Endothelial cell of umbilical vein (primary cell): ENCODE measurements around the gene ARRDC1. TPM values are rescaled to one million over a fixed set of nuclear protein-coding genes. Genes with fewer than 3 reads are reported as not detected.

ENCODE experiments used
- BruUV-seq: library from RNA; stranded (reverse); fragments of 400-500 nt; replicated peaks from 2 replicates; lab custom pipeline; 2021; lab: Mats Ljungman, UMichigan
- CTCF ChIA-PET: fragments of 300-600, 350-600 bp; sonication (Branson Sonifier 250); formaldehyde crosslinking; loops from one replicate; lab custom pipeline; 2021; ENCODE audit warnings: antibody characterized with exemption, inconsistent platforms; lab: Charles Lee
- POLR2A ChIA-PET: fragments of 300-600, 350-600 bp; sonication (Branson Sonifier 250); formaldehyde crosslinking; loops from one replicate; lab custom pipeline; 2021; ENCODE audit warnings: antibody characterized with exemption, inconsistent platforms; lab: Charles Lee
- DNase-seq: peaks from one replicate; pipeline ENCODE4 v3.0.0-alpha.2; 2011; ENCODE audit warnings: low read depth, low spot score
- FAIRE-seq: peaks from 2 replicates; lab custom pipeline; 2011; peaks lifted over from hg19 to GRCh38; lab: Jason Lieb, UNC
- H2AFZ ChIP-seq: 2 replicates; pipeline ENCODE4 v1.6.0; 2012; ENCODE audit warnings: low read depth, low read length, control low read depth, inconsistent platforms
- H3K27ac ChIP-seq: 2 replicates; pipeline ENCODE4 v1.5.1; 2011; ENCODE audit warnings: low read depth, mild to moderate bottlenecking, control low read depth, low read length, moderate library complexity; ENCODE audit not compliant: insufficient read depth
- H3K27me3 ChIP-seq, 2 experiments: 2 replicates each; pipeline versions ENCODE4 v1.6.0 to v1.6.1; 2011; ENCODE audit warnings: low read length in 2 of 2, mixed read lengths in 1 of 2; ENCODE audit not compliant: control insufficient read depth in 2 of 2, insufficient read depth in 2 of 2
- H3K36me3 ChIP-seq, 2 experiments: 2 replicates in 1 of 2; 3 replicates in 1 of 2; pipeline ENCODE4 v1.5.1; 2011; ENCODE audit warnings: low read length in 2 of 2, mild to moderate bottlenecking in 1 of 2, moderate library complexity in 1 of 2; ENCODE audit not compliant: control insufficient read depth in 2 of 2, insufficient read depth in 2 of 2; ENCODE audit errors: extremely low read depth in 1 of 2
- H3K4me1 ChIP-seq: 3 replicates; pipeline ENCODE4 v1.5.1; 2011; ENCODE audit warnings: mild to moderate bottlenecking, low read length; ENCODE audit not compliant: control insufficient read depth, insufficient read depth; ENCODE audit errors: extremely low read depth
- H3K4me2 ChIP-seq: 2 replicates; pipeline ENCODE4 v1.6.1; 2011; ENCODE audit warnings: low read length, control low read depth, mixed read lengths; ENCODE audit not compliant: insufficient read depth
- H3K4me3 ChIP-seq, 3 experiments: fragments of 200-600 bp in 1 of 3; sonication (generic), shearing (Covaris generic) in 1 of 3; replicated peaks in 1 of 3; 2 replicates each; pipeline ENCODE4 v1.5.1; 2011 to 2016; ENCODE audit warnings: control low read depth in 3 of 3, low read length in 3 of 3, mild to moderate bottlenecking in 2 of 3, inconsistent platforms in 1 of 3, low read depth in 1 of 3, moderate library complexity in 1 of 3; ENCODE audit not compliant: insufficient read depth in 1 of 3
- H3K79me2 ChIP-seq: 2 replicates; pipeline ENCODE4 v1.6.0; 2012; ENCODE audit warnings: low read length, inconsistent platforms; ENCODE audit not compliant: control insufficient read depth, insufficient read depth
- H3K9ac ChIP-seq: replicated peaks from 2 replicates; pipeline ENCODE3; 2011; ENCODE audit warnings: low read length, control low read depth; ENCODE audit not compliant: insufficient read depth; ENCODE audit errors: extremely low read depth
- H3K9me1 ChIP-seq: replicated peaks from 3 replicates; pipeline ENCODE4 v1.6.0; 2011; ENCODE audit warnings: mild to moderate bottlenecking, low read length; ENCODE audit not compliant: control insufficient read depth, insufficient read depth; ENCODE audit errors: extremely low read depth
- H3K9me3 ChIP-seq: replicated peaks from 2 replicates; pipeline ENCODE4 v1.5.1; 2012; ENCODE audit warnings: low read length, inconsistent platforms; ENCODE audit not compliant: control insufficient read depth, insufficient read depth
- H4K20me1 ChIP-seq: replicated peaks from 2 replicates; pipeline ENCODE3; 2011; ENCODE audit warnings: mild to moderate bottlenecking, low read length; ENCODE audit not compliant: control insufficient read depth, insufficient read depth; ENCODE audit errors: extremely low read depth
- CTCF ChIP-seq, 2 donors: IDR thresholded peaks; 1 replicate in 1 of 2; 2 replicates in 1 of 2; pipeline ENCODE4 v1.5.1; 2011; ENCODE audit warnings: low read length in 2 of 2, mild to moderate bottlenecking in 2 of 2, moderate library complexity in 2 of 2, control low read depth in 1 of 2, inconsistent platforms in 1 of 2, low read depth in 1 of 2; ENCODE audit not compliant: insufficient read depth in 1 of 2; ENCODE audit errors: extremely low read depth in 1 of 2
- EZH2 ChIP-seq: IDR thresholded peaks from 2 replicates; pipeline ENCODE4 v1.6.1; 2012; ENCODE audit warnings: borderline replicate concordance, low read depth, mild to moderate bottlenecking, moderate library complexity, low read length, inconsistent platforms; ENCODE audit not compliant: severe bottlenecking
- FOS ChIP-seq: IDR thresholded peaks from 2 replicates; pipeline ENCODE4 v1.6.1; 2011; ENCODE audit warnings: mild to moderate bottlenecking, low read length, moderate library complexity, borderline replicate concordance; ENCODE audit not compliant: insufficient read depth
- GATA2 ChIP-seq: IDR thresholded peaks from 2 replicates; pipeline ENCODE4 v1.7.0; 2011; ENCODE audit warnings: low read depth, mild to moderate bottlenecking, moderate library complexity, mixed read lengths, low read length; ENCODE audit not compliant: insufficient read length, insufficient read depth
- JUN ChIP-seq: IDR thresholded peaks from 2 replicates; pipeline ENCODE4 v1.6.1; 2011; ENCODE audit warnings: borderline replicate concordance, low read depth; ENCODE audit not compliant: insufficient read length, insufficient read depth
- MAX ChIP-seq: IDR thresholded peaks from 2 replicates; pipeline ENCODE4 v1.6.1; 2011; ENCODE audit not compliant: insufficient read depth, insufficient read length
- MYC ChIP-seq: IDR thresholded peaks from one replicate; pipeline ENCODE4 v1.6.1; 2011; ENCODE audit warnings: mild to moderate bottlenecking, low read depth, low read length
- POLR2A ChIP-seq: IDR thresholded peaks from 2 replicates; pipeline ENCODE4 v1.6.1; 2012; ENCODE audit warnings: low read depth, mild to moderate bottlenecking, control low read depth, low read length
- POLR2AphosphoS5 ChIP-seq: IDR thresholded peaks from 2 replicates; pipeline ENCODE4 v1.6.1; 2012; ENCODE audit warnings: low read depth, mild to moderate bottlenecking, control low read depth, low read length, moderate library complexity; ENCODE audit not compliant: insufficient read depth
- dilution Hi-C: fragments of 300-500 bp; cut with MboI; formaldehyde crosslinking; loops from one replicate; pipeline ENCODE4 v1.15.0; 2019; ENCODE audit warnings: low sequenced_read_pairs; ENCODE audit not compliant: extremely low pct_ligation_motif_present
- intact Hi-C: fragments of 100-400 bp; cut with micrococcal nuclease; formaldehyde crosslinking; loops from one replicate; pipeline ENCODE4 v1.10.0; 2022
- polyA plus RNA-seq, 4 experiments: library from polyadenylated mRNA; depleted of rRNA in 3 of 4; stranded (reverse) in 3 of 4; unstranded in 1 of 4; fragments of >200 nt; gene quantifications; 2 replicates each; pipeline versions ENCODE4 v1.2.1 to v1.2.3, GENCODE V29; 2011 to 2012; ENCODE audit warnings: missing spikeins in 1 of 4
- total RNA-seq: library from RNA; stranded (reverse); gene quantifications from 2 replicates; pipeline ENCODE4 v1.2.3, GENCODE V29; 2021

The ARRDC1 gene
- total and polyA plus RNA-seq, 2 donors (not counting 3 experiments of a cell fraction or from before 2014, with no cell fraction given) = 22.5 to 51.0 TPM

GRCh38 chr9:137575716-137576411 lies 29.6 kb upstream of the ARRDC1 start:
- POLR2A ChIA-PET = no interaction called here
- H3K9me3 ChIP-seq = no peaks in the 10 kb centered on the region
- H3K79me2 ChIP-seq = peaks cover 36% of the 10 kb centered on the region
- H3K36me3 ChIP-seq = peaks cover 9 to 28% of the 10 kb centered on the region in 2 experiments
- BruUV-seq = no TSS peak
- no peaks in the 10 kb centered on the region for H3K9me1 ChIP-seq
- H4K20me1 ChIP-seq = no peaks in the 10 kb centered on the region
- H2AFZ ChIP-seq = no peak overlapping the region
- peaks cover 14% of the 10 kb centered on the region for H3K4me1 ChIP-seq
- TF ChIP-seq CTCF (IDR thresholded peaks at IDR 0.05; ENCODE audit: extremely low read depth in 1 of 2, insufficient read depth in 1 of 2, low read depth in 1 of 2, low read length in 2 of 2) = no peak
- TF ChIP-seq MAX = no peak
- TF ChIP-seq FOS = no peak
- no peak for TF ChIP-seq MYC
- TF ChIP-seq POLR2AphosphoS5 = no peak
- TF ChIP-seq JUN = no peak
- no peak for TF ChIP-seq POLR2A
- no peak for TF ChIP-seq GATA2
- no peak for TF ChIP-seq EZH2
- H3K27me3 ChIP-seq = no peaks in the 10 kb centered on the region
- dilution Hi-C loops (no loop called here), intact Hi-C loops (no loop called here)
- CTCF ChIA-PET = no interaction called here
- no peak overlapping the region for H3K27ac ChIP-seq
- no peak overlapping the region for H3K4me3 ChIP-seq
- no peak overlapping the region for H3K9ac ChIP-seq
- H3K4me2 ChIP-seq = no peak overlapping the region
- FAIRE-seq = no peak
- no peak for DNase-seq
